ENCODE results near the gene RANBP3.
A peak's percentile ranks its signal among the peaks of the same experiment; 100 is the strongest.
"Not testable (repeated sequence)": the region's sequence is repeated elsewhere in the genome, so short reads cannot be mapped to it uniquely, and the experiment has no call there.

The RANBP3 gene

GRCh38 chr19:5963855-5964254 lies 14.1 kb downstream of the RANBP3 start:
- DNase-seq = no peak

DNA sequence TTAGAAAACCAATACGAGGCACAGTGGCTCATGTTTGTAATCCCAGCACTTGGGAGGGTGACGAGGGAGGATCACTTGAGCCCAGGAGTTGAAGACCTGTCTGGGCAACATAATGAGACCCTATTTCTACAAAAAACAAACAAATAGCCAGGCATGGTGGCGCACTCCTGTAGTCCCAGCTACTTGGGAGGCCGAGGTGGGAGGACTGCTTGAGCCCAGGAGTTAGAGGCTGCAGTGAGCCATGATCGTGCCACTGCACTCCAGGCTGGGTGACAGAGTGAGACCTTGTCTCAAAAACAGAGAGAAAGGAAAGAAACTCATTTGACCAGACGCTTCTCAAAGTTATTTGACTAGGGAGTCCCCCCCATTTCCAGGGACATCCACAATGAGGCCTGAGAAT lies 14.7 kb downstream of the RANBP3 start:
- not testable (repeated sequence) for DNase-seq

DNA sequence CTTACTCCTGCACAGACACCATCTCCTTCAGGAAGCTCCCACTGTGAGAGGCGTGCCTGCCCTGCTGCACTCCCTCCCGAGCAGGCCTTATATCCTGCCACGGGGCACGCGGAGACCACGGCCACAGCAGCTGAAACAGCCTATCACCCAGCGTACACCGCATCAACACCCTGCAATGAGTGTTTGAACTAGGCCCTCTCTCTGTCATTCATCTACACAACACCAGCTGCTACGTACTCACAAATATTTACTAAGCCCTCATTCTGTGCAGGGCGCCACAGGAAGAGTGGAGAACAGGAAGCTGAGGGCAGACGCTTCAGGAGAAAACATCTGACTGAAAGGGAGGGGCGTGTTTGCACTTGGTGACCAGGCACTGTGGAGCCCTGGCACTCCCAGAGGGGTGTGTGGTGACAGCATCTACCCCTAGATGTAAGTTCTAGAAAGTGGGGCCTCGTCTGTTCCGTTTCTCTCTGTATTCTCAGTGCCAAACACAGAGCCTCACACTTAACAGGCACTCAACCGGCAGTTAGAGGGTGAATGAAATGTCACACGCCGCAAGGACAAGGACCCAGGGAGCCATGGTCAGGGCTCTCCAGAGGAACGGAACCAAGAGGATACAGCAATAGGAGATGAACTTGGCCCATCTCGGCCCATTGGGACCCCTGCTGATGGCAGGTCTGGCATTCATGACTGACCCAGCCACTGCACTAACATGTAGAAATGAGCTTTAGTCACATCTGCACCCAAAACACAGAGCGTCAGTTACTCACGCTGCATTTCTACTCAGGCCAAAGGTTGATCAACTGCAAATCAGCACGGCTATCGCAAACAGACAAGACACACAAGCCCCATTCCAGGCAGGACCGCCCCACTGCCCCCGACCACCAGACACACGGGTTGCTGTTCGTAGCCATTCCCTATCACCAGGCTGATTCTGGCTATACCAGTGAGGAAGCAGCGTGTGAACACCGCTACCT lies 15.7 kb downstream of the RANBP3 start:
- DNase-seq = peak; percentile 85

DNA sequence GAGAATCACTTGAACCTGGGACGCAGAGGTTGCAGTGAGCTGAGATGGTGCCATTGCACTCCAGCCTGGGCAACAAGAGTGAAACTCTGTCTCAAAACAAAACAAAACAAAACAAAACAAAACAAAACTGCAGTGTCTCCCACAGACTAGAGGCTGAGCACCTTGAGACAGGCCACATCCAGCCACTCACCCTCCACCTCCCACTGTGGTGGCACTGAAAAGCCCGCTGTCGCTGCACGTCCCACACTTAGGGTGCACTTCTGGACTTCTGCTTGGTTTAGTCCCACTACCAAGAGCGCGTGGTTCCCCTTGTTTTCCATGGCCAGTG lies 16.3 kb downstream of the RANBP3 start:
- DNase-seq = not testable (repeated sequence)

DNA sequence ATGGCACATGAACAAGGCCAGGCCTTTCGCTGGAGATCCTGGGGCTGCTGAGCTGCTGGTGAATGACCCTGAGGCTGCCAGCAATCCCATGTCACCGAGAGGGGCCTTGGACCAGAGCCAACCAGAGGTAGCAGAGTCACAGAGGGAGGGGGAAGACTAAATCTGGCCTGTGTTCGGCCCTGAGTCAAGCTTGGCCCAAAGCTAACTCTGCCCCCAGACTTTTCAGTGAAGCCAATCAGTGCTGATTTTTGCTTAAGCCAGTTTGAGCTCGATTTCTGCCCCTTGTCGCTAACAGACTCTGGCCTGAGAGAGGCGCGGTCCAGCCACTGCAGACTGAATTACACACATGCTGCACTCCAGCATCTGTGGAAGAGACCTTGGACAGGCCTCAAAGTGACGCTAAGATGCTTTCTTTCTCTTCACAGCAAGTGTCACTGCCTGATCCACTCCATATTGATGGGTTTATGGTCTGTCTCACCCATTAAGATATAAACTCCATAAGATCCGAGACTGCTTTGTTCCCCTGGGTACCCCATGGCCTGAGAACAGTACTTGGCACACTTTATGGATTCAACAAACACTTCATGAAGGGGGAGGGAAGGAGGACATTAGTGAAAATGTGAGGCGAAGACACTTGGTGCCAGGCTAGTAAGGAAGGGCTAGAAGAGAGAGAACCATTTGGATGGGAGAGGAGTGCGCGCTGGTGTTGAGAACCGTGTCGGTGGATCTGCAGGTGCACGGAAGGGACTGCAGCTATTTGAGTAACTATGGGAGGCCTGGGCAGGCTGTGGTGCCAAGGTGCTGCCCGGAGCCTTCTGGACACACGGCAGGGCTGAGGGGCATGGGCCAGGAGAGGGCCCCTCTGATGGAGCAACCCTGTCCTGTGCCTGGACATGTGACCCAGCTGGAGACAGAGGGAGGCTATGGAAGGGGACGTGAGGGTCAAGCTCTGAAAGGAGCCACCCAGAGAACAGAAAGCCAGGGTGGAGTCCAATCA lies 17.6 kb downstream of the RANBP3 start:
- DNase-seq = no peak

DNA sequence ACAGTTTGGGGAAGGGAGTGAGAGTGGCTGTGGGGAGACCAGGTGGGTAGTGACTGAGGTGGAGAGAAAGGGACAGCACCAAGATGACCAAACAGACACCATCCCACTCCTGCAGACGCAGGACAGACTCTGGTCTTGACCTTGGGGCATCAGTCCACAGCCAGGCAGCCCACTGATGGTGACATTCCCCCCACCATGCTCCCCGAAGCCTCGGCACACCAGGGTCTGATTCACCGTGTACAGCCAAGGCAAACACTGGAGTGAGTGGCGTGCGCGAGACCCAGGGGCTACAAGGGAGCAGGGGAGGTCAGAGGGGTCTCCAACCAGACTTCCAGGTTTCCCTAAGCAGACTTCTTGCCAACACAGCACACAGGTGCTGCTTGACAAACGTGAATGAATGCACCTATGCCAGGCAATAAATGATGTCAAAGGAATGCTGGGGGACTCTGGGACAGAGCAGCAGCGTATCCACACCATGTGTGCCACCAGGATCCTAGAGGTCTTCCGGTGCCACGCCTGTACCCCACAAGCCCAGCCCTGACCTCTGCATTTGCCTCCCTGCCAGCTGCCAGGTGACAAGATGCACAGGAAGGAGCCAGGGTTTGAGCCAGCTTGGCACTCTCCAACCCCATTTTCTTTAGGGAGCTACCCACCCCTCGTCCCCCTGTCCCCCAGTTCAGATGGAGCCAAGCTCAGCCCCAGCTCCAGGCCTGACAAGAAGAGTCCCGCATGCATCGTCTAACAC lies 18.5 kb downstream of the RANBP3 start:
- no peak for DNase-seq

- no peak for DNase-seq
Measured at GRCh38 chr19:5958851-5959122, 19.2 kb downstream of the RANBP3 start.

GRCh38 chr19:5958074-5958850 lies 19.7 kb downstream of the RANBP3 start:
- no peak for DNase-seq

DNA sequence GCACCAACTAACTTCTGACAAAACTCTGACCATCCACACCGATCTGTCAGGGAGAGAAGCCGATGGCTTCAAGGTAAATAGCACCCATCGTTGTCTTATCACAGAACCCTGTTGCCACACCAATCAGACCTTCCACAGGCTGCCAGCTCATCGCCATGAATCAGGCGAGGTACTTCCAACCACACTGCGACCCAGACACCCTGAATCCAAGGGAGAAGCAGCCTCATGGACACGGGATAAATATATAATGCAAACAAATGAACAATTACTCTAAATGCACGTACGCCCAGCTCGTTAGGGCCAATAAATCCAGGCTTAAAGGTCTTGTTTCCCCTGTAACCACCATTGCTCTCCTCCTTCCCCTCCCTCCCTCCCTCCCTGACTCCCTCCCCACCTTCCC lies 20.8 kb downstream of the RANBP3 start:
- DNase-seq = no peak

GRCh38 chr19:5956728-5957127 lies 21.2 kb downstream of the RANBP3 start:
- DNase-seq = no peak

DNA sequence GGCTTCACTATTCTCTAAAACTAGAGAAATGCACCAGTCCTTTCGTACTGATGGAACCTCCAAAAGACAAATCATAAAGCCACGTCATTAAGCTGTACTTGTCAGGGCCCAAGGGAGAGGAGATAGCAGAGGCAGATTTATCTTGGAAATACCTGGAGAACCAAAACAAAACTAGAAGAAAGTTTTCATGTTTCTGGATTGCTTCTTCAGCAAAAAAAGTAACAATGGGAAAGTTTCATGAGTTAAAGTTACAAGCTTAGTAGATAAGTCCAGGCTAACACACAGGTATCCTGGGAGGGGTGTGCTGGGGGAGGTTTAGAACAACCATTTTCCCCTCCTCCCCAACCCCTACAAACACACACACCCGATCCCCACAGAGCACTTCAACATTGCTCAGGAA lies 21.6 kb downstream of the RANBP3 start:
- DNase-seq = no peak

DNA sequence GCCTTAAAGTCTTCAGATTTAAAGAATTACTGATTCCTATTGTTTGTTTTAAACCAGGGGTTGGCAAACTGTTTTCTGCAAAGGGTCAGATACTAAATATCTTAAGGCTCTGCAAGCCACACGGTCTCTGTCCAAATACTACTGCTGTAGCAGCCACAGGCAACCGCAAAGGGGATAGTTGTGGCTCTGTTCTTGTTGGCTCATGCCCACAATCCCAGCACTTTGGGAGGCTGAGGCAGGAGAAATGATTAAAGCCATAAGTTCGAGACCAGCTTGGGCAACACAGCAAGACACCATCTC lies 22.4 kb downstream of the RANBP3 start:
- no peak for DNase-seq

GRCh38 chr19:5954293-5954692 lies 23.6 kb downstream of the RANBP3 start:
- no peak for DNase-seq

DNA sequence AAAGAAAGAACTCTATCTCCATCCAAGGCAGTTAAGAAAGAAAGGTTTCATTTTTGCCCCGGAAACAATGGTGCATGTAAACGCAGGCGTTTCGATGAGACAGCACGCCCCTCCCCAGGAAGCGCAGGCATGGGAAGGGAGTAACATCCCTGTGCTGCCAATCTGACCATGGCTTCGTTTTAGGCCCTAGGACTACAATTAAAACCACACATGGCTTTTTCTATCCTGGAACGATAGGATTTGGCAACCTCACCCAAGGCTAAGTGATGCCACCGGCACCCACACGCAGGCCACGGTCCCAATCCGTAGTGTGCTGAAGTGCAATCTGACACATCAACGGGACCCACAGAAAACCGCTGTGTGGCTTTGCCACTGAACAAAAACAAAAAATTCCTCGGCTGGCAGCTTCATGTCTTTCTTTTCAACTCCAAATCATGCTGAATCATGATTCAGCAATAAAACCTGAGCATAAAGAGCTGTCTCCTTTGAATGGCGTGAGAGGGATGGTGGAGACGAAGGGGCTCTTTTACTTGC lies 24.2 kb downstream of the RANBP3 start:
- peak; percentile 36 for DNase-seq

DNA sequence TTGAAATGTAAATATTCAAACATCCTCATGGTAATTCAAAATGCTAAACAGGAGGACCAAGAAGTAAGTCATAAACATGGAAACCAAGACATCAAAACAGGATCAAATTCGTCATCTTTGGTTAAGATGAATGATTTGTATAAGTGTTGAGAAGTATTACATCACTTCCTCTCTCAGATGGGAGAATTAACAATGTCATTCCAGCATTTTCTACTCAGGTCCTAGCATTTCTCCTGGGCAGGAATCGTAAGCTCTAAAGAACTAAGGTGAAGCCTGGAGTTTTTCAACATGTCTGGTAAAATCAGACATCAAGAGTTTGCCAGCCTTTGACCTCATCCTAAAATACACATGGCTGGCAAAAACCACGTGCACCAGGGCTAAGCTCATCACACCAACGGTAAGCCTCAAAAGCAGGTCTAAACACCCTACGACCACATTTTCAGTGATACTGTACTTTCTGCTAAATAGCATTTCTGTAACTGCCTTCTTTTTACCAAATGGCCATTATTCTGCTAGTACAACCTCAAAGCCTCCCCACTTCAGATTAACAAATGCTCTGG lies 24.8 kb downstream of the RANBP3 start:
- no peak for DNase-seq

DNA sequence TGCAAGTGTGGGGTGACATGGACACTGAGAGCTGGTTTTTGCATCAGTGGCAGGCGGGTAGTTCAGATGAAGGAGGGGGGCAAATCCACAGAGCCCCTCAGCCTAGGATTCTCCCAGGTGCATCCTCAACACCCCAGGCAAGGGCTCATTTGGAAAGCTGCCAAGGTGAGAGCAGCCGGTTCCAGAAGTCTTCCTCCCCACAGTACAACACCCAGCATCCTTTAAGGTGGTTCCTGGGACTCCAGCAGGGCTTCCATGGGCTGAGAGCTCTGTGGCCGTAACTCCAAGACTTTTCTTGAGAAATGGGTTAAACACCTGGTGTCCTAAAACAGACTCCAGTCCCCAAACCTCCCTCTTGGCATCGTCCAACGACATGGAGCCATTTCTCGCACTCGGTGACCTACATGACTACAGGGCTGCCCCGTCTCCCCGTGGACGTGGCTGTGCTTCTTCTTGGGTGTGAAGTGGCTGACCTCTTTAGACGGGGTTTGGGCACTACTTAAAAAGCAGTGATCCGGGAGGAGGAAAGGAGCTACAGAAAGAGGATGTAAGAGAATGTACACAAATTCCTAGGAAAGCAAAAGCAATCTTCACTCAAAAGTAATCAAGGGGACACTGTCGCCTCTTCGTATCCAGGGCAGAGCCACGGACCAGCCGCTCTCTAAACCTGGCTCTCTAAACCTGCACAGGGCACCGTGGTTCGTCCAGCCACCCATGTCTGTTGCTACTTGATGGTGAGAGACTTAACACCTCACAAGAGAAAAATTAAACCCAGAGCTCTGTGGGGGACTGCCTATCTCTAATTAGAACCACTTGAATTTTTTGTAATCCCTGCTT lies 25.5 kb downstream of the RANBP3 start:
- DNase-seq = no peak

GRCh38 chr19:5951338-5951861 lies 26.5 kb downstream of the RANBP3 start:
- DNase-seq = no peak

- DNase-seq = no peak
Measured at GRCh38 chr19:5950741-5951140, 27.2 kb downstream of the RANBP3 start.

DNA sequence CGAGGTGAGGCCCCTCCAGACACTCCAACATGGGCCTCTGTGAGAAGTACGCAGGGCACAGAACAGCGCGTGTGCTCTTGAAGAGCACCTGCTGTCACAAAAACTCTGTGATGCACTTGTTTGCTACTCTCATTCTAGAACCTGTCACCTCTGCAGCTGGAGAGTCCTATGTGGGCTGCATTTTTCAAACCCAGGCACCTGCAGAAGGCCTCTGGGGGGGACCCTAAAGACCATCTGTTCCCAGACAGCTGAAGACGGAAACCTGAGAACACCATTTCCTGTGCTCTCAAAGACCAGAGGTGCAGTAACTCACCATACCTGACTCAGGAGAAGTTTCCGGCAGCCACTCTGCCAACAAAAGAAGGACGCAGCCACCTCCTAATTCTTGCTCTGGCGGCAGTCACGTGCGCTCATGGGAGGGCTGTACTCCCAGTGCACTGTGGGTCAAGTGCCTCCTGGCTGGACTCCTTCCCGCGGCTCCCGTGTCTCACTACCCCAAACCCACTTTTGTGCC lies 28.1 kb downstream of the RANBP3 start:
- peak; percentile 38 for DNase-seq

- DNase-seq = peak; percentile 27
Measured at GRCh38 chr19:5948752-5949564, 29.0 kb downstream of the RANBP3 start.

Data from CD4-positive, alpha-beta T cell treated with Interleukin-21 for 1 hour (primary cell).